Panc1 (cell line): ENCODE results near the gene HERC3. TPM values are rescaled to one million over a fixed set of nuclear protein-coding genes. Genes with fewer than 3 reads are reported as not detected.

ENCODE experiments used
- ATAC-seq: fragments of 200-7000 bp; cut with Tn5 transposase; 2 replicates; pipeline ENCODE4 v1.9.1; 2020; ENCODE audit warnings: mild to moderate bottlenecking, moderate library complexity
- BruUV-seq: library from RNA; stranded (reverse); fragments of 400-500 nt; replicated peaks from 2 replicates; lab custom pipeline; 2021; lab: Mats Ljungman, UMichigan
- CTCF ChIA-PET: fragments of 300-600 bp; sonication (Branson Sonifier 250); formaldehyde crosslinking; loops from one replicate; lab custom pipeline; 2022; ENCODE audit warnings: antibody characterized with exemption; lab: Charles Lee
- POLR2A ChIA-PET: fragments of 300-600 bp; sonication (Branson Sonifier 250); formaldehyde crosslinking; loops from one replicate; lab custom pipeline; 2022; ENCODE audit warnings: antibody characterized with exemption; lab: Charles Lee
- DNase-seq: peaks from one replicate; pipeline ENCODE4 v3.0.0-alpha.2; 2010; ENCODE audit warnings: low read depth, low spot score
- H3K27ac ChIP-seq: 2 replicates; pipeline ENCODE4 v1.5.1; 2011; ENCODE audit warnings: mild to moderate bottlenecking, low read length, inconsistent platforms
- H3K27me3 ChIP-seq: fragments of 200-500 bp; sonication (Bioruptor generic); 2 replicates; pipeline ENCODE4 v1.6.0; 2014; ENCODE audit warnings: low read length, inconsistent platforms; ENCODE audit not compliant: control insufficient read depth, insufficient read depth
- H3K36me3 ChIP-seq: fragments of 200-500 bp; sonication (Bioruptor generic); 2 replicates; pipeline ENCODE4 v1.5.1; 2014; ENCODE audit warnings: inconsistent platforms, mild to moderate bottlenecking, low read length, moderate library complexity; ENCODE audit not compliant: control insufficient read depth, insufficient read depth
- H3K4me1 ChIP-seq: 2 replicates; pipeline ENCODE4 v1.5.1; 2011; ENCODE audit warnings: inconsistent platforms, mild to moderate bottlenecking, low read length, moderate library complexity; ENCODE audit not compliant: control insufficient read depth, insufficient read depth
- H3K4me3 ChIP-seq, 2 experiments: 2 replicates each; pipeline ENCODE4 v1.5.1; 2011 to 2012; ENCODE audit warnings: low read depth in 2 of 2, low read length in 2 of 2, mild to moderate bottlenecking in 2 of 2, inconsistent platforms in 1 of 2, moderate library complexity in 1 of 2
- H3K9me3 ChIP-seq: fragments of 200-500 bp; sonication (Bioruptor generic); 2 replicates; pipeline ENCODE4 v1.5.1; 2014; ENCODE audit warnings: low read depth, mild to moderate bottlenecking, inconsistent platforms, low read length, moderate library complexity; ENCODE audit not compliant: control insufficient read depth, insufficient read depth
- CTCF ChIP-seq: fragments of 450-650 bp; IDR thresholded peaks from 2 replicates; pipeline ENCODE4 v1.5.1; 2017; ENCODE audit warnings: mild to moderate bottlenecking
- POLR2AphosphoS5 ChIP-seq: IDR thresholded peaks from 2 replicates; pipeline ENCODE4 v1.6.1; 2012; ENCODE audit warnings: mild to moderate bottlenecking, low read depth, low read length, moderate library complexity
- REST ChIP-seq, 2 experiments: IDR thresholded peaks; 2 replicates each; pipeline ENCODE4 v1.6.1; 2011 to 2012; ENCODE audit warnings: low read depth in 2 of 2, control low read depth in 1 of 2, low read length in 1 of 2, mild to moderate bottlenecking in 1 of 2, moderate library complexity in 1 of 2; ENCODE audit not compliant: insufficient read depth in 1 of 2
- SIN3A ChIP-seq: IDR thresholded peaks from 2 replicates; pipeline ENCODE4 v1.6.1; 2012; ENCODE audit warnings: low read depth, mild to moderate bottlenecking, low read length, moderate library complexity, borderline replicate concordance; ENCODE audit not compliant: insufficient read depth
- TCF7L2 ChIP-seq: IDR thresholded peaks from 2 replicates; pipeline ENCODE4 v1.6.1; 2011; ENCODE audit warnings: mild to moderate bottlenecking, low read depth, low read length, inconsistent platforms
- in situ Hi-C: cut with HindIII; loops from 2 replicates; pipeline ENCODE4 v1.10.0; 2016; ENCODE audit warnings: low sequenced_read_pairs, low pct_unique_long_range_greater_than_20kb
- intact Hi-C: fragments of 100-400 bp; cut with micrococcal nuclease; formaldehyde crosslinking; loops from one replicate; pipeline ENCODE4 v1.10.0; 2022; ENCODE audit not compliant: unreplicated experiment
- total RNA-seq: library from RNA; stranded (reverse); gene quantifications from one replicate; pipeline ENCODE4 v1.2.1, GENCODE V29; 2021; ENCODE audit not compliant: unreplicated experiment

HERC3 gene
- total RNA-seq, 1 experiment from 2014 or later: 1.1 TPM

GRCh38 chr4:88722276-88722780 lies 130.0 kb downstream of the HERC3 start:
- Histone ChIP-seq H3K27me3 (no peaks in the 10 kb centered on the region), H3K9me3 (no peaks in the 10 kb centered on the region), H3K4me1 (no peaks in the 10 kb centered on the region), H3K27ac (no peak overlapping the region), H3K4me3 (no peak overlapping the region), H3K36me3 (no peaks in the 10 kb centered on the region)
- intact Hi-C loops (no loop called here), in situ Hi-C loops (no loop called here)
- BruUV-seq: no TSS peak
- no peak for ATAC-seq
- DNase-seq: no peak
- ChIA-PET POLR2A (no interaction called here), CTCF (no interaction called here)
- no peak for TF ChIP-seq TCF7L2
- TF ChIP-seq REST (IDR thresholded peaks at IDR 0.05; ENCODE audit: insufficient read depth in 1 of 2, low read depth in 2 of 2, low read length in 1 of 2): no peak
- no peak for TF ChIP-seq CTCF
- TF ChIP-seq SIN3A: no peak
- TF ChIP-seq POLR2AphosphoS5: no peak

DNA sequence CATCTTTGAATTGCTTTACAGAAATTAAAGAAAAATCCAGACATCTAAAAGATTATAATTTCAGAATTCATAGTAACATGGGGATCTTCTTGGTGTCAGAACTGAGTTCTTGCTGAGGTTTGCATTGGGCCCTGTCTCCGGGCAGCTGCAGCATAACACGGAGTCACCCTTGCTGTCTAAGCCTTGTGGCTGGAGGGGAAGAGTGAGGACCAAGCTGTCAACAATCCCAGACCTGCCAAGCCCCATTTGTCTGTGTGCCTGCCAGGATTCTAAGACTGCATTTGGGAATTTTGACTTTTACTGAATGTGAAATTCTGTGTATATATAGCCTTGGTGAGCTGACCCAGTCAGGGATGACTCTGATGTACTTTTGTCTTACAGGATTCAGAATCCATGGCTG lies 130.5 kb downstream of the HERC3 start:
- ATAC-seq (no peak), DNase-seq (no peak)
- intact Hi-C loops (no loop called here), in situ Hi-C loops (no loop called here)
- Histone ChIP-seq H3K9me3 (no peaks in the 10 kb centered on the region), H3K4me1 (no peaks in the 10 kb centered on the region), H3K27ac (no peak overlapping the region), H3K27me3 (no peaks in the 10 kb centered on the region), H3K36me3 (no peaks in the 10 kb centered on the region), H3K4me3 (no peak overlapping the region)
- no peak for TF ChIP-seq SIN3A
- no peak for TF ChIP-seq TCF7L2
- no peak for TF ChIP-seq POLR2AphosphoS5
- no peak for TF ChIP-seq REST (IDR thresholded peaks at IDR 0.05; ENCODE audit: insufficient read depth in 1 of 2, low read depth in 2 of 2, low read length in 1 of 2)
- TF ChIP-seq CTCF: no peak
- POLR2A ChIA-PET: no interaction called here
- CTCF ChIA-PET: no interaction called here
- no TSS peak for BruUV-seq
